ENCODE data around the gene FILIP1.

Gene FILIP1

GRCh38 chr6:75288023-75288422, 205.6 kb downstream of the FILIP1 start:
- ChIA-PET CTCF (no interaction called here), POLR2A (ENCODE audit: low non-redundant PET) (no interaction called here)
- no peak for TF ChIP-seq CTCF (conservative IDR thresholded peaks at IDR 0.05; ENCODE audit: low read depth)
- DNase-seq (ENCODE audit: low spot score) = no peak
- H3K27ac ChIP-seq = no peak overlapping the region

GRCh38 chr6:75287424-75287823, 206.2 kb downstream of the FILIP1 start:
- ChIA-PET POLR2A (ENCODE audit: low non-redundant PET) (no interaction called here), CTCF (no interaction called here)
- no peak for DNase-seq (ENCODE audit: low spot score)
- H3K27ac ChIP-seq = no peak overlapping the region
- TF ChIP-seq CTCF (conservative IDR thresholded peaks at IDR 0.05; ENCODE audit: low read depth) = no peak

GRCh38 chr6:75286955-75287354, 206.6 kb downstream of the FILIP1 start:
- DNase-seq (ENCODE audit: low spot score) = no peak
- CTCF ChIA-PET = no interaction called here
- POLR2A ChIA-PET (ENCODE audit: low non-redundant PET) = no interaction called here
- no peak for TF ChIP-seq CTCF (conservative IDR thresholded peaks at IDR 0.05; ENCODE audit: low read depth)
- H3K27ac ChIP-seq = no peak overlapping the region

GRCh38 chr6:75285283-75285639, 208.3 kb downstream of the FILIP1 start:
- ChIA-PET POLR2A (ENCODE audit: low non-redundant PET) (interaction anchor here (1.4 kb wide), 1 partner anchor 42 kb away, joined by 4 read pairs; no protein-coding TSS in a partner anchor), CTCF (interaction anchor here (0.9 kb wide), 1 partner anchor 261 kb away, joined by 3 read pairs; no protein-coding TSS in a partner anchor)
- TF ChIP-seq CTCF (conservative IDR thresholded peaks at IDR 0.05; ENCODE audit: low read depth) = no peak
- peak overlapping the region; percentile 81 for H3K27ac ChIP-seq
- DNase-seq (ENCODE audit: low spot score) = no peak

GRCh38 chr6:75284632-75285282, 208.8 kb downstream of the FILIP1 start, which contains the start of gene TMEM30A:
Gene TMEM30A (minus strand): TSS chr6:75284792. CDS start chr6:75284638, 154 bp downstream.
- POLR2A ChIA-PET (ENCODE audit: low non-redundant PET) = interaction anchor here (0.5 to 1.4 kb wide), 2 partner anchors 42 to 805 kb away, joined by 3 to 4 read pairs; no protein-coding TSS in a partner anchor
- DNase-seq (ENCODE audit: low spot score) = peak; percentile 96
- CTCF ChIA-PET = interaction anchor here (0.6 to 0.9 kb wide), 3 partner anchors 262 to 1844 kb away, joined by 3 to 4 read pairs (median 4); no protein-coding TSS in a partner anchor
- peak within 1 kb of the TSS; percentile 81 for H3K27ac ChIP-seq
- no peak for TF ChIP-seq CTCF (conservative IDR thresholded peaks at IDR 0.05; ENCODE audit: low read depth)

- no peak for TF ChIP-seq CTCF (conservative IDR thresholded peaks at IDR 0.05; ENCODE audit: low read depth)
- ChIA-PET CTCF (interaction anchor here (0.6 to 0.9 kb wide), 5 partner anchors 127 to 1843 kb away, joined by 3 to 5 read pairs (median 4); no protein-coding TSS in a partner anchor), POLR2A (ENCODE audit: low non-redundant PET) (interaction anchor here (0.5 to 1.4 kb wide), 3 partner anchors 9 to 805 kb away, joined by 3 to 4 read pairs (median 3); no protein-coding TSS in a partner anchor)
- peak; percentile 20 for DNase-seq (ENCODE audit: low spot score)
- peak overlapping the region; percentile 81 for H3K27ac ChIP-seq
Measured at GRCh38 chr6:75283907-75284631, 209.5 kb downstream of the FILIP1 start.

Measured in RWPE1 (cell line).